Activated CD4-positive, CD25-positive, alpha-beta regulatory T cell treated with anti-CD3 and anti-CD28 coated beads, Interleukin-2, amount 50 U/mL, for 24 hours (primary cell): ENCODE results near the gene SNX18.
"Not testable (repeated sequence)": the region's sequence is repeated elsewhere in the genome, so short reads cannot be mapped to it uniquely, and the experiment has no call there.

Experiments used
- ATAC-seq, 2 donors: fragments of 150-1000 bp; cut with Tn5 transposase; one replicate each; pipeline ENCODE4 v1.10.0; 2021; ENCODE audit warnings: mild to moderate bottlenecking in 1 of 2, moderate library complexity in 1 of 2

The SNX18 gene

DNA sequence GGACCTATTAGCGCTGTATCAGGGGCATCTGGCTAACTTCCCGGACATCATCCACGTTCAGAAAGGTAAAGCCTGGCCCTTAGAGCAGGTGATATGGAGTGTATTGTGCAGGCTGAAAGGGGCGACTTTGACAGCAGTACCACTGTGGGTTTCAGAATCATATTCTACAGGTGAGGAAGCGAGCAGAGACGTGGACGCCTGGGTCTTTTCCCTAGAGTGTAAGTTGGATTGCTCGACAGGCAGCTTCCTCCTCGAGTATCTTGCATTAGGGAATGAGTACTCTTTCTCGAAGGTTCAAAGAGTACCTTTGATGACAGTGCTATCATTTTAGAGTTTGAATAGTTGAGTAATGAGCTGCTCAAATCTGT is 1.9 kb downstream of the SNX18 start:
- no peak for ATAC-seq

DNA sequence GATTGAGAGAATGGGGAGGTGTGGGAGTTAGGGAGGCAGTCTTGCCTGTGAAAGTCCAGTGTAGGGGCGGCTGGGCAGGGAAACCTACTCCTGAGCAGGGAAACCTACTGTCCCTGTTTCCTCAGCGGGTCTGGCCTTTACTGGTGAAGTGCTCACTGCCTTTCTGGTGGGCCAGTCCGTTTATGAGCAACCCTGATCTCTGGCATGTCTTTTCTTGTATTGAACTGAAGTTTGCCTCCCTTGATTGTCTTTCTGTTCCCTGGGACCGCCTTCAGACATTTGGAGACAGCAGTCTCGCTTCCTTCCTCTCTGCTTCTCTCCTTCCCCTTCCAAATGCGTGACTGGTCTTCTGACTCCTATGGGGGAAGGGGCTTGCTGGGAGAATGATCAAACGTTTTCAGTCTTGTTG is 2.9 kb downstream of the SNX18 start:
- ATAC-seq, result no peak

DNA sequence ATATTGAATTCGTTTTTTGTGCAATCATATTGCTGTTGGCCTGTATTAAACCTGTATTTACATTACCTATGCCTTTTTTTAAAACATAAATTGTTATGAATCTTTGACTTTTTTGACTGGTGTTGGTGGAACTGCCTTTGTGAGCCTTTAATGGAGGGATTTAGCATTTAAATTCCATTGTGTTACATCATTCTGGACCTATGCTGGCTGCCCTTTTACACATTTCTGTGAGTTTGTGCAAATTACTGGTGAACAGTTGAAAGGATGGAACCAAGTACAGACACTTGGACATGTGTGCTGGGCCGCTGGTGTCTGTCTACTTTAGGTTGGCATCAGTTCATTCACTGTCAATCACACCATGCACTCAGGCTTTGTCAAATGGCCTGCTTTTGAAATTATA is 3.4 kb downstream of the SNX18 start:
- ATAC-seq, result no peak

DNA sequence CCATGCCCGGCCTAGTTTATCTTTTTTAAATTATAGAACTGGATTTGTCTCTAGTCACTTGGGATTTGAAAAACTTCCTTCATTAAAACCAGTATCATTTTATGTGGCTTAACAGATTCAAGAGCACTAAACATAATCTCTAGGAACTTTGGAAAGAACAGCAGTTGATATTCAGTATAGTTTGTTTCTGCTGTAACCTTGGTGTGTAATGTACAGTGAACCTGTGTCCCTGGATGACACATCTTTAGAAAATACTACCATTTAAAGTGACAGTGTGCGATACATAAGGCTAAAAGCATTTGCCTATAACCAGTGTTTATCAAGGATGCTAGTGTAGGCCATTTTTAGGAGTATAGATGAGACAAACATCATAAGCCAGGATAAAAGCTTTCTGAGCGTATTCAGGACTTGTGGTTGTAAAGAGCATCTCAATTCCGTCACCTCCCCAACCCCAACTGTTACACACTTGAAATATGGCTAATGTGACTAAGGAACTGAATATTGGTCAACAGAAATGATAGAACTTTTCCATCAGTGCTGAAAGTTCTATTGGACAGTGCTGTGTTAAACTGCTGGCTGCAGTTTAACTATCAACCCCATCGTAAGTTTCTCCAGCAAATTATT is 4.4 kb downstream of the SNX18 start:
- no peak for ATAC-seq

DNA sequence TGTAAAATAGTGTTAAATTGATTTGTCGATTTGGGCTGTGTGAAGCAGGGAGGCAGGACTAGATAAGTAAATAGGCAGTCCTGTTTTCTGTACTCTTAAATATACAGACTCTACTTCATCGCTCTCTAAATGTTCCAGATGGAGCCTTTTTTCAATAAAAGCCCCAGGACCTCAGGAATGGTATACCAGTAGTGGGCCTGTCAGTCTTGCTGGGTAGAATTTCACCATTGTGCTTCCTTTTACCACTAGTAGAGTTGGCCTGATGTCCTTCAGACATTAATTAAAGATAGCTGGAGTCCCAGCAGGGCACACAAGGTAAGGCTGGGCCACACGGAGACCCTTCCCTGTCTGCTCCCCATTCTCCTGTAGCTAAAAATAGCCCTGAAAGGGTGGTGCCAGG is 6.0 kb downstream of the SNX18 start:
- ATAC-seq, result no peak

DNA sequence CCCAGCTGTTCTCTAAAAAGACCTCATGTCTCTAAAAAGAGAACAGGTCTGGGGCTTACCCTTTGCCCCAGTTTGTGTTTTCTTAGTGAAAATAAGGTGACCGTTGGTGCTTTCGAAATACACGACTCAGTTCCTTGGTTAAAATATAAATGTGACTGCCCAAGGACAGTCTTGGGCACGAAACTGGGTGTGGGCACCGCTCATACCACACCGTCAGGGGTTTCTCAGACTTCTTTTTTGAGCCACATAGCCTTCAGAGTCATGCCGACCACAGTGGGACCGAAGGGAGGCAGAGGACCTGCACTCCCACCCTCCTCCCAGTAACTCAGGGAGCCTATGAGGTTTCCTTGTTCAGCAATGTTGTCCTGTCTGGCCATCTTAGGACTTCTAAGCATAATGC is 6.5 kb downstream of the SNX18 start:
- no peak for ATAC-seq

DNA sequence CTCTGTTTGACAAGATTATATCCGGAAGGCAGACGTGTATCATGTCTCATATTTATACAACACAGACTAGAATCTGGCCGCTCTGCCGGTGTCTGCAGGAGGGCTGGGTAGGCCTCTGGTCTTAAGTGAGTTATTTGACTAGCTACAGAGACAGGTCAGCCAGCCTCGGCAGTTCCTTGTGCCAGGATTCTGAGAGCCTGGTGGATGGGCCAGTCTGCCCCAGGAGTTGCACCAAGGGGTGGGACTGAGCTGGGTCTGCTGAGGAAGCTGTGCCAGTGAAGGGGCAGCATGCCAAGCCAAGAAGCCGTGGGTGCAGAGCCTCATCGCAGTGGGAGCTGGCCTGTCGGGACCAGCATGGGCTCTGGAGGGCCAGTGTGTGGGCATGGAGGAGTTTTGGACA is 7.1 kb downstream of the SNX18 start:
- ATAC-seq, result no peak

DNA sequence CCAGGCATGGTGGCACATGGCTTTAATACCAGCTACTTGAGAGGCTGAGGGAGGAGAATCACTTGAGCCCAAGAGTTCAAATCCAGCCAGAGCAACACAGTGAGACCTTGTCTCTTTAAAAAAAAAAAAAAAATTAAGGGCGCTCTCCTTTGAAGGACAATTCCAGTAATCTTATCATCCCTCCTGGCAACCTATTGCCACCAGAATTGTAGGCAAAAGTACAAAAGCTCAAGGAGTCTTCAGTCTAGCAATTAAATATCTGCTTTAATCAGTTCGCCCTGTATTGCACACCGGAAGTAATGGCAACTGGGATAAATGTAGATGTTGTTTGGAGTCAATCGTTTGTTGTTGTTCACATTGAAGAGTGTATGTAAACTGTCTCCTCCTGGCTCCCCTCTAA is 7.7 kb downstream of the SNX18 start:
- ATAC-seq, result no peak

DNA sequence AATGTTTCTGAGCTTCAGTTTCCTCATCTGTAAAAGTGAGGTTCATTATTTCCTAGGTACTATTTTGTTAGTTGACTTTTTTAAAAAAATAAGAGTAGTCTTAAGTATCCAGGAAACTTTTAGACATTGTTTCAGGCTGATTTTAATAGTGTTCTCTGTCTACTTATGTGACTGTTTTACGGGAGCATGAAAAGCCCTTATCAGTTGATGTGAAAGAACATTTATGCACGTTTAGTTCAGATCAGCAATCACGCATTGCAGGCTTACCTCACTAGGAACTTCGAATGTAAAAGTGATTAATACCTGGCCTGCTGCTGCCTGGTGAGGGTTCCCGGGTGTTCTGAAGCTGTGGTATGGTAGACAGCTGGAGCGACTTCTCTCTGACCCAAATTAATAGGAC is 8.1 kb downstream of the SNX18 start:
- ATAC-seq, result no peak

DNA sequence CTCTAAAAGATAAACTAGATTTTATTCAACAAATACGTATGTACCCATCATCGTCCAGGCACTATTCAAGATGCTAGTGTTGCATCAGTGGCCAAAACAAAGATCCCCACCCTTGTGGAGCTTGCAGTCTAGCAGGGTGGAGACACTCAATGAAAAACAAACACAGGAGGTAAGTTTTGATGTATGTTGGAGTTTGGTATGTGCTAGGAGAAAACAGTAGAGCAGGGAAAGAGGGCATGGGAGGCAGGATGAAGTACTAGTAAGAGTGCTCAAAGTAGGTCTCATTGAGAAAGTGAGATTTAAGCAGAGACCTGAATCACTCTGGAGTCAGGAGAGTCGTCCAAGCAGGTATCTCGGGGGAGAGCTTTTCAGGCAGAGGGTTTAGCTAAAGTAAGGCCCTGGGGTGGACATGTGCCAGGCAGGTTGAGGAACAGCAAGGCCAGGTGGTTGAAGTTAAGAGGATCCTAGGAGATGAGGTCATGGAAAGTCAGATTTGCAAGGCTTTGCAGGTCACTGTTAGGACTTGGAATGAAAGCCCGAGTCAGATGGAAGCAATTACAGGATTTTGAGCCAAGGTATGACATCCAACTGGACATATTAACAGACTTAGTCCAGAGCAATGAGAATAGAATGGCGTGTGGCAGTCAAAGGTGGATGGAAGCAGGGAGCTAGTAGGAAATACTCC is 9.2 kb downstream of the SNX18 start:
- ATAC-seq, result no peak

DNA sequence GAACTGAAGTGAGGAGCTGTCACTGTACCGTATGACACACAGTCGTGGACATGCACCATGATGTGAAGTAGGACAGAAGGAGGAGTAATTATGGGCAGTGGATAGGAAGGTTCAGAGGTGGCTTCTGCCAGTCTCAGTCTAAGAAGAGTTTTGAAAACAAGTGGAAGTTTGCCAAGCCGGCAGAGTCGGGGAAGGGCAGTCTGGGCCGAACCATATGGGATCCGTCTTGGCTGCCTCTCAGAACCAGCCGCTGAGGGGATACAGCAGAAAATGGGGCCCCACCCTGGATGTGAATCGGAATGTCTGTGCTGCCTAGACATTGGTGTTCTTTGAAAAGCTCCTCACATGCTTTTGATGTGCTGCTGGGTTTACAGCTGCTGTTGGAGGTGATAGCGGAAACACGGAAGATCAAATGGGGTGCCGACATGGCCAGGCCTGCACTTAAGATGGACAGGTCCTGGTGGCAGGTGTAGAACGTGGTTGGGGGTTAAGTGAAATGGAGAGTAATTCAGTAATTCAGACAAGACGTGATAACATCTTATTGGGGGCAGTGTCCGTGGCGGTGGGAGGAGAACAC is 11.2 kb downstream of the SNX18 start:
- no peak for ATAC-seq

DNA sequence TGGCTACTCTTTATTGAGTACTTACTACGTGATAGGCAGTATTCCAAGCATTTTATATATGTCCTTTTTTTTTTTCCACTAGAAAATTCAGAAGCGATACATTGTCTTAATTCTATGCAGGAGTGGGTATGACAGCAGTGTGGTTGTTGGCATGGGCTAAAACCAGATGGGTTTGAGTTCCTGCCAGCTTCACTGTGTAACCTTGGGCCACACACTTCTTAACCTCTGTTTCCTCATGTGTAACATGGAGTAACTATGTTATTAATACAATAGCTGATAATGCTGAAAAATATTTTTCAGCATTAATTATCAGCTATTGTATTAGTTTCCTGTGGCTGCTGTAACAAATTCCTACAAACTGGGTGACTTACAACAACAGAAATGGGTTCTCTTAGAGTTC is 12.0 kb downstream of the SNX18 start:
- no peak for ATAC-seq

DNA sequence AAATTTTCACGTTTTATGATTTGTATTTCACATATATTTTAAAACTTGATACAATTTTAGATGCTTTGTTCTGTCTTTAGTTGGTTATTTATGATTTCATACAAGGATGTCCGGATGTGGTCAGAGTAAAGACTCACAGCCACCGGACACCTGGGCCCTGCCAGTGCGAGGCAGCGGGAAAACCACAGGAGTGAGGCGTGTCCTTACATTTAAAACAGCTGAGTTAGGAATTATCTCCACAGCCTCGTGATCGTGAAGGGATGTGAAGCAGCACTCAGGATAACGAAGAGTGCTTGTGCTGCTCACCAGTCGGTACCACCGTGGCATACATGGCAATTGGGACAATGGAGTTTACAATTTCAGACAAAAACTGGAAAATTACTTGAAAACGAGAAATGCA is 14.0 kb downstream of the SNX18 start:
- ATAC-seq, result no peak

DNA sequence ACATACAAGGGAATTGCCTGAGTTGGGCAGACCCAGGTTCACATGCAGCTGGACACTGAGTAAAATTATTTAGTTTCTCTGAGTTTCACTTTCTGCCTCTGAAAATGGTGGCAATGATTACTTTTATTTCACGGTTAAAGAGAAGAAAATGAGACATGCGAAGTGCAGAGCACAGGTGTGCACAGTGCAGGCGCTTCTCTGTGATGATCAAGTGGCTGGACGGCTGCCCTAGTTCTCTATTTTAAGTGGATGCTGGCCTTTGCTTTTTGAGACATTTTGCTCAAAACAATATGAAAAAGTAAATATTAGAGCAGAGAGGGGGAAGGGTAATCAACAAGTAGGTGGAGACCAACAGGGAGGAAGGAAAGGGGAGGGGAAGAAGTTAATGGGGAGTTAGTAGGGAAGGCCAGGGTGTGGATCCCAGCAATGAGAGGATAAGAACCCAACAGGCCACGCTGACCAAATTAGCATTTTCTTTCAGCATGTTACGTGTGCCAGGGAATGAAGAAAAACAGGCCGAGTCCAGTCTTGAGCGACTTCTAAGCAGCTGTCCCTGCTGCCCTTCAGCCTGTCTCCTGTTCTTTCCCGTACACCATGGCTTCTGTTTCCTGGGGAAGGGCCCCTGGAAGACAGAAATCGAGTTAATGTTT is 16.1 kb downstream of the SNX18 start:
- ATAC-seq, result no peak

DNA sequence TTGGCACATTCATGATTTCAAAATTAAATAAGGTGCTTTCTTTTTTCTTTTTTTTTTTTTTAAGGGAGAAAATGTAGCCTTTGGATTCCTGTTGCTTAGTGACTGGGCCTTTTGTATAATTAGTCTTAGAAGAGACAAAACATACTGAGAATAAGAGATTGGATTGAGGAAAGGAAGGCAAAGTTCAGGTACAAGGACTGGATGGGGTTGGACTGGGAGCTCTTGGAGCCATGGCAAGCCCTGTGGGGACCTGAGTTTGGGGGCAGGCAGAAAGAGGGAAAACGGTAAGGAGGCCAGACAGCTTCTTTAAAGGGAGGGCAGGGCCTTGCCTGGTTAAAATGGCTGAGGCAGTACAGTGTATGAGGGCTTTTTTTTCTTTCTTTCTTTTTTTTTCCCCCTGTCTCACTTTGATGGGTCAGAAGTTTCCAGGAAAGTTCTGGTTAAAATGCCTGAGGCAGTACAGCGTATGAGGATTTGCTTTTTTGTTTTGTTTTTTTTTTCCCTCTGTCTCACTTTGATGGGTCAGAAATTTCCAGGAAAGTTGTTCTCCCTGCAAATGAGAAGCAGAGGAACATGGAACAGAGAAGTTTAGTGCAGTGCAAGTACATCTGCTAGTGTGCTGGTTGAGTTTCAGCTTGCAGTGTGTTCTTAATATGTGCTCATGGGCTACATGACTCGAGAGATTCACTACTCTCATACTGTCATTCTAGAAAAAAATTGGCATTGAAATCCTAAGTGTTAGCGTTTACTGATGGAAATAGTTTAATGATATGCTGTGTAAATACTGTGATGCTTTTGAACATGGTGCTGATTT is 16.8 kb downstream of the SNX18 start:
- no peak for ATAC-seq

DNA sequence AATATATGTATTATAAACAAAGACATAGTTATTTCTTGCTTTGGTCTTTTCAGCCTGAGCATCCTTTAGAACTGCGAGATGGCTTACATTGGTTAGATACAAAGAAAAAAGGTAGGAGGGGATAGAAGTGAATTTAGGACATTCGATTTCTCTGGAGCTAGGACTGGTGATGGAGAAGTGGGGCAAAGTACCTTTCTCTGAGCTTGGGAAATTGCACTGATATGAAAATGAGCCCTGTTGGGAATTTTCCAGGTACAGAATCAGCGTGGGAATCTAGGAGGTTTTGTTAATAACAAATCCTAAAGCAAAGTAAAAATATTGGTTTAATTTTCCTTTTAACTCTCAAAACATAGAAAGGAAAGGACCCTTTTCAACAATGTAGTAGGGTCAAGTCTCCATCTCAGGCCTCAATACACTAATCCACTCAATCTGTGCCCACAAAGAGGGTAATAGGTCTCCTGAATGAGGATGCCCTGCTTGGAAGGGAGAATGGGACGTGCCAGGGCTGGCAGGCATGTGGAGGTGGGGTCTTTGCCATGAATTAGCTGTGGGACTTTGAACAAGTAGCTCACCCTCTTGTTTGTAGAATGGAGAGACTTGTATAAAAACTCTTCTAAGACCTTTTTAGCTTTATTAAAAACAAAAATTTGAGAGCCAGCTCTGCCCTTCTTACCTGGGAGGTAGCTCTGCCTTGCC is 17.7 kb downstream of the SNX18 start:
- no peak for ATAC-seq

DNA sequence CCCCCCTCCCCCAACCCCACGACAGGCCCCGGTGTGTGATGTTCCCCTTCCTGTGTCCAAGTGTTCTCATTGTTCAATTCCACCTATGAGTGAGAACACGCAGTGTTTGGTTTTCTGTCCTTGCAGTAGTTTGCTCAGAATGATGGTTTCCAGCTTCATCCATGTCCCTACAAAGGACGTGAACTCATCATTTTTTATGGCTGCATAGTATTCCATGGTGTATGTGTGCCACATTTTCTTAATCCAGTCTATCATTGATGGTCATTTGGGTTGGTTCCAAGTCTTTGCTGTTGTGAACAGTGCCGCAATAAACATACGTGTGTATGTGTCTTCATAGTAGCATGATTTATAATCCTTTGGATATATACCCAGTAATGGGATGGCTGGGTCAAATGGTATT is 18.8 kb downstream of the SNX18 start:
- not testable (repeated sequence) for ATAC-seq

DNA sequence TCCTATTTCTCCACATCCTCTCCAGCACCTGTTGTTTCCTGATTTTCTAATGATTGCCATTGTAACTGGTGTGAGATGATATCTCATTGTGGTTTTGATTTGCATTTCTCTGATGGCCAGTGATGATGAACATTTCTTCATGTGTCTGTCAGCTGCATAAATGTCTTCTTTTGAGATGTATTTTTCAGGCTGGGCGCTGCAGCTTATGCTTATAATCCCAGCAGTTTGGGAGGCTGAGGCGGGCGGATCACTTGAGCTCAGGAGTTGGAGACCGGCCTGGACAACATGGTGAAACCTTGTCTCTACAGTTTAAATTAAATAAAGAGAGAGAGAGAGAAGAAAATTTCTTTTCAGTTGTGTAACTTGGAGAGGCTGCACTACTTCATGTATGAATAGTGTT is 19.3 kb downstream of the SNX18 start:
- not testable (repeated sequence) for ATAC-seq

DNA sequence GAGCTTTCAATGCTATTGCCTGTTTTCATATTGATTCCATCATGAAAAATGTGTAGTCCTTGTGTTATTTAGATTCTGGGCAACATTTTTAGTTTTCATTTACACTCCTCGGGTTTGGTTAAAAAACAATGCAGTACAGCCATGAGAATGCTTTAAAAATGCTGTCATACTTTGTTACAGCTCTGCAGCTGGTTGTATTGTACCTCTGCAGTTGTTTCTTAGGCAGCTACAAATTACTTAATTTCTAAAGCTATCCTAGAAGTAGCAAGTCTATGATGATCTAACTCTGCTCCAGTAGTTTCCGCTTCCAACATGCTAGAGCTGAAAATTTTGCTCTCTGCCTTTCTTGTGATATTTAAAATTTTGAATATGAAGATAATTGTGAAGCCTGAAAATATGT is 20.2 kb downstream of the SNX18 start:
- ATAC-seq, result no peak

DNA sequence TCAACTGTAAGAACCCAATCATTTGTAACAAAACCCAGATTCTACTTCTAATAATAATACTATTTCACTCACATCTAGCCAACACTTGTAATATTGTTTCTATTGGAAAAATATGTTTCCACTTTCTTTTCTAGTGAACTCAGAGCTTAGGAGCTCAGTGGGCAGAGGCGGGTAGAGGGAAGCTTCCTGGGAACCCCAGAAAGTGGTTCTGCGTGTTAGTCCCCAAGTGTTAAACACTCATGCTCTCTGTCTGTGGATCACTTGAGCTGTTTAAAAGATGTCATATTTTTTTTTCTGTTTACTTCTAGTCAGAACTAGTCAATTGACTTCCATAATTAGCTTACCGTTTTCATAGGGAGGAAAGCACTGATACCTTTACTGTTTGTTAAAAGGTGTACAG is 20.6 kb downstream of the SNX18 start:
- ATAC-seq, result no peak

DNA sequence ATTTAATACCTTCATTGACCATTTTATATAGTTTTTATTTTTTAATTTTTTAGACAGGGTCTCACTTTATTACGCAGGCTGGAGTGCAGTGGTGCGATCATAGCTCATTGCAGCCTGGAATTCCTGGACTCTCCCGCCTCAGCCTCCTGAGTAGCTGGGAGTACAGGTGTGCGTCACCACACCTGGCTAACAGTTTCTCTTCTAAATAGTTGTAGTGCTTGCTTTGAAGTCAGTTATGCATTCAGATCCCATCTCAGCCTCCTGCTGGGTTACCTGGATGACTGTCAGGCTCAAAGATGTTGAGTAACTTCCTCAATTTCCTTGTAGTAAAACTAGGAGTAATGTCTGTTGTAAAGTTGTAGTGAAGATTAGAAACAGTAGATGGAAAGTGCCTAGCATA is 21.4 kb downstream of the SNX18 start:
- ATAC-seq, result no peak

DNA sequence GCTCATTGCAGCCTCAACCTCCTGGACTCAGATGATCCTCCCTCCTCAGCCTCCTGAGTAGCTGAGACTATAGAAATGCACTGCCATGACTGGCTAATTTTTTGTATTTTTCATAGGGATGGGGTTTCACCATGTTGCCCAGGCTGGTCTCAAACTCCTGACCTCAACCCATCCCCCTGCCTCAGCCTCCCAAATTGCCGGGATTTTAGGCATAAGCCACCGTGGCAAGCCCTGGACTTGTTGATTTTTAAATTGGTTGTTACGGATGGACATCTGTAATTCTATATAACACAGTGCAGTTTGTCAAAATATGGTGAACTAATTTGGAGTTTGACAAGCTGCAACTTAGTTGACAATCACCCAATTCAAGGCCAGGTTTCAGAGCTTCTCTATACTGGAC is 22.7 kb downstream of the SNX18 start:
- no peak for ATAC-seq
